Measurements from ENCODE around the gene FMNL2. TPM values are rescaled to one million over a fixed set of nuclear protein-coding genes. Genes with fewer than 3 reads are reported as not detected.

Gene FMNL2
- polyA plus RNA-seq, 3 donors = 0.28 to 3.2 (median 0.71) TPM

DNA sequence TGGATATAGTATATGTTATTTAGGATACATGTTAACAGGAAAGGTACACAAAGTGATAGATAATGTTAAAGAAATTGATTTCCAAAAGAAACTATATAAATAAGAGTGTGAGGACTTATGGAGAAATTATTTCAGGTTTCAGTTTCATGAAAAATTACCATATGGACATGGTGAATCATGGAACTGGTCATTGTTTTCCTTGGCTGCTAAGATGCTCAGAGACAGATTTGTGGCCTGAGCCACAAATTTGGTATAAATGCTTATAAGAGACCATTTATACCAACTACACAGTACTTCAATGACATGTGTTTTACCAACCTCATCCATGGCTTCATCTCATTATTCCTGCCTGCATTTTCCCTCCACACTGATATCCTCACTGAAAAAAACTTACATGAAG, 188.1 kb downstream of the FMNL2 start:
- Mint-ChIP-seq H3K9me3 (peaks cover 0 to 2% (median 0%) of the 10 kb centered on the region in 7 donors), H3K4me3 (no peak overlapping the region), H3K36me3 (no peaks in the 10 kb centered on the region), H3K27ac (no peak overlapping the region), H3K27me3 (ENCODE audit: low read depth in 3 of 3) (peaks cover 0 to 2% (median 0%) of the 10 kb centered on the region in 3 donors), H3K4me1 (peaks cover 4% of the 10 kb centered on the region)
- Histone ChIP-seq H3K9ac (ENCODE audit: insufficient read depth, low read length, poor library complexity, severe bottlenecking) (no peak overlapping the region), H2AFZ (ENCODE audit: insufficient read depth, low read depth, low read length, poor library complexity, severe bottlenecking) (no peak overlapping the region), H3K9me3 (replicated peaks in 1 of 2; ENCODE audit: control insufficient read depth in 1 of 2, insufficient read depth in 1 of 2, low read length in 2 of 2) (no peaks in the 10 kb centered on the region), H3K4me2 (replicated peaks; ENCODE audit: extremely low read depth, low read length, poor library complexity, severe bottlenecking) (no peak overlapping the region), H3K27ac (ENCODE audit: low read depth in 1 of 2, low read length in 2 of 2) (no peak overlapping the region), H3K27me3 (ENCODE audit: control insufficient read depth in 2 of 2, insufficient read depth in 2 of 2, low read length in 2 of 2) (no peaks in the 10 kb centered on the region), H4K20me1 (ENCODE audit: insufficient read depth, low read length) (no peaks in the 10 kb centered on the region), H3K36me3 (replicated peaks in 1 of 2; ENCODE audit: control insufficient read depth in 1 of 2, insufficient read depth in 2 of 2, low read length in 2 of 2) (no peaks in the 10 kb centered on the region), H3K79me2 (ENCODE audit: insufficient read depth, low read length) (no peaks in the 10 kb centered on the region), H3K4me1 (ENCODE audit: control insufficient read depth in 1 of 2, insufficient read depth in 2 of 2, low read length in 2 of 2) (no peaks in the 10 kb centered on the region), H3K4me3 (replicated peaks in 1 of 3; ENCODE audit: low read depth in 2 of 3, low read length in 3 of 3) (no peak overlapping the region)
- intact Hi-C loops (cut with micrococcal nuclease) = no loop called here
- DNase-seq = no peak
- TF ChIP-seq, protein P1, sequence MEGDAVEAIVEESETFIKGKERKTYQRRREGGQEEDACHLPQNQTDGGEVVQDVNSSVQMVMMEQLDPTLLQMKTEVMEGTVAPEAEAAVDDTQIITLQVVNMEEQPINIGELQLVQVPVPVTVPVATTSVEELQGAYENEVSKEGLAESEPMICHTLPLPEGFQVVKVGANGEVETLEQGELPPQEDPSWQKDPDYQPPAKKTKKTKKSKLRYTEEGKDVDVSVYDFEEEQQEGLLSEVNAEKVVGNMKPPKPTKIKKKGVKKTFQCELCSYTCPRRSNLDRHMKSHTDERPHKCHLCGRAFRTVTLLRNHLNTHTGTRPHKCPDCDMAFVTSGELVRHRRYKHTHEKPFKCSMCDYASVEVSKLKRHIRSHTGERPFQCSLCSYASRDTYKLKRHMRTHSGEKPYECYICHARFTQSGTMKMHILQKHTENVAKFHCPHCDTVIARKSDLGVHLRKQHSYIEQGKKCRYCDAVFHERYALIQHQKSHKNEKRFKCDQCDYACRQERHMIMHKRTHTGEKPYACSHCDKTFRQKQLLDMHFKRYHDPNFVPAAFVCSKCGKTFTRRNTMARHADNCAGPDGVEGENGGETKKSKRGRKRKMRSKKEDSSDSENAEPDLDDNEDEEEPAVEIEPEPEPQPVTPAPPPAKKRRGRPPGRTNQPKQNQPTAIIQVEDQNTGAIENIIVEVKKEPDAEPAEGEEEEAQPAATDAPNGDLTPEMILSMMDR (IDR thresholded peaks at IDR 0.05) = no peak

DNA sequence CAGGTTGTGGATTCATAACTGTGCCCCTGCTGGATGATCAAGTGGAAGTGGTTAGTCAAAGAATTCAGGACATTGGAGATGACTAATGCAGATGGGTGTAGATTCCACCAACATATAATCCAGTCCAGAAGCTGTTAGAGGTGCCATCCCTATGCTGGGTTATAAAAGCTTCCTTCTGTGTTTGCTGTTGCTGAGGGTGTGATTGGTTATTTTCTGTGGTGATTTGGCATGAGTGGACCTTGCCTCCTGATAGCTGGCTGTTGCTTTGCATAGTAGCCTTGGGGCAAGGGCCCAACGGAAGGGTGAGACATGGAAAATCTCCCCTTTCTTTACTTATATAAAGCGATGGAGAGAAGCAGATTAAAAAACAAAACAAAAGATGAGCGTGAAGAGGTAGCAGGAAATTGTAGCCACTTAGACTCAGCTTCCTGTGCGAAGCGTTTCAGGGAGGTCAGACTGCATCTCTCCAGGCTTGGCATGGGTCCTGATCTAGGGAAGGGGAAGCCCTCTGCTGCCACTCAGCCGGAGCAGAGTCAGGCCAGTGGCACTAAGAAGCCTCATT, 190.4 kb downstream of the FMNL2 start:
- DNase-seq = no peak
- intact Hi-C loops (cut with micrococcal nuclease) = no loop called here
- H3K9ac ChIP-seq (ENCODE audit: insufficient read depth, low read length, poor library complexity, severe bottlenecking) = no peak overlapping the region
- no peaks in the 10 kb centered on the region for H3K9me3 ChIP-seq (replicated peaks in 1 of 2; ENCODE audit: control insufficient read depth in 1 of 2, insufficient read depth in 1 of 2, low read length in 2 of 2)
- Mint-ChIP-seq H3K27me3 (ENCODE audit: low read depth in 3 of 3) (no peaks in the 10 kb centered on the region), H3K4me1 (peaks cover 4% of the 10 kb centered on the region), H3K4me3 (no peak overlapping the region), H3K27ac (peak overlapping the region in 1 of 7 donors; percentile 1), H3K36me3 (no peaks in the 10 kb centered on the region), H3K9me3 (peaks cover 0 to 2% (median 0%) of the 10 kb centered on the region in 7 donors)
- TF ChIP-seq, protein P1 (IDR thresholded peaks at IDR 0.05) = no peak
- H3K27me3 ChIP-seq (ENCODE audit: control insufficient read depth in 2 of 2, insufficient read depth in 2 of 2, low read length in 2 of 2) = no peaks in the 10 kb centered on the region
- no peaks in the 10 kb centered on the region for H3K4me1 ChIP-seq (ENCODE audit: control insufficient read depth in 1 of 2, insufficient read depth in 2 of 2, low read length in 2 of 2)
- no peaks in the 10 kb centered on the region for H4K20me1 ChIP-seq (ENCODE audit: insufficient read depth, low read length)
- no peak overlapping the region for H3K4me2 ChIP-seq (replicated peaks; ENCODE audit: extremely low read depth, low read length, poor library complexity, severe bottlenecking)
- no peak overlapping the region for H2AFZ ChIP-seq (ENCODE audit: insufficient read depth, low read depth, low read length, poor library complexity, severe bottlenecking)
- H3K36me3 ChIP-seq (replicated peaks in 1 of 2; ENCODE audit: control insufficient read depth in 1 of 2, insufficient read depth in 2 of 2, low read length in 2 of 2) = no peaks in the 10 kb centered on the region
- 27% methylated on average over 3 of the region's 6 CpGs for WGBS (ENCODE audit: insufficient coverage)
- no peak overlapping the region for H3K27ac ChIP-seq (ENCODE audit: low read depth in 1 of 2, low read length in 2 of 2)
- H3K4me3 ChIP-seq (replicated peaks in 1 of 3; ENCODE audit: low read depth in 2 of 3, low read length in 3 of 3) = no peak overlapping the region
- H3K79me2 ChIP-seq (ENCODE audit: insufficient read depth, low read length) = no peaks in the 10 kb centered on the region
